ENCODE measurements around the gene PPP4C.

Gene PPP4C

DNA sequence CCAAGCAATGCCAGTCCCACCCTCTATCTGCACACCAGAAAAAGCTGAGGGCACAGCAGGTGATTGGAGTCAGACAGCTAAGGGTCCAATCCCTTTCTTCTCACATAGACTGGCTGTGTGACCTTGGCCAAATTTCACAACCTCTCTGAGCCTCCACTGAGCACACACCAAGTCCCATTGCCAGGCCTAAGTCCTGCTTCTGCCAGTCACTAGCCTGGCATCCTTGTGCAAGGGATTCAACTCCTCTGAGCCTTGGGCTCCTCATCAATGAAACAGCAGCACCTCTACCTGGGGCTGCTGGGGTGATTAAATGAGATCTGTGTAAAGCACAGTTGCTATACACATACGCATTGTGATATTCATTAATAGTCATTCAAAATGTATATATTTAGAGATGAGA is 29.2 kb upstream of the PPP4C start:
- DNase-seq (ENCODE audit: extremely low read depth, low read depth): no peak
- TF ChIP-seq, protein P1, sequence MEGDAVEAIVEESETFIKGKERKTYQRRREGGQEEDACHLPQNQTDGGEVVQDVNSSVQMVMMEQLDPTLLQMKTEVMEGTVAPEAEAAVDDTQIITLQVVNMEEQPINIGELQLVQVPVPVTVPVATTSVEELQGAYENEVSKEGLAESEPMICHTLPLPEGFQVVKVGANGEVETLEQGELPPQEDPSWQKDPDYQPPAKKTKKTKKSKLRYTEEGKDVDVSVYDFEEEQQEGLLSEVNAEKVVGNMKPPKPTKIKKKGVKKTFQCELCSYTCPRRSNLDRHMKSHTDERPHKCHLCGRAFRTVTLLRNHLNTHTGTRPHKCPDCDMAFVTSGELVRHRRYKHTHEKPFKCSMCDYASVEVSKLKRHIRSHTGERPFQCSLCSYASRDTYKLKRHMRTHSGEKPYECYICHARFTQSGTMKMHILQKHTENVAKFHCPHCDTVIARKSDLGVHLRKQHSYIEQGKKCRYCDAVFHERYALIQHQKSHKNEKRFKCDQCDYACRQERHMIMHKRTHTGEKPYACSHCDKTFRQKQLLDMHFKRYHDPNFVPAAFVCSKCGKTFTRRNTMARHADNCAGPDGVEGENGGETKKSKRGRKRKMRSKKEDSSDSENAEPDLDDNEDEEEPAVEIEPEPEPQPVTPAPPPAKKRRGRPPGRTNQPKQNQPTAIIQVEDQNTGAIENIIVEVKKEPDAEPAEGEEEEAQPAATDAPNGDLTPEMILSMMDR (IDR thresholded peaks at IDR 0.05; ENCODE audit: low read depth, low read length, missing control alignments): no peak
- no peak overlapping the region for H3K4me3 ChIP-seq (replicated peaks; ENCODE audit: low read depth, low read length)

DNA sequence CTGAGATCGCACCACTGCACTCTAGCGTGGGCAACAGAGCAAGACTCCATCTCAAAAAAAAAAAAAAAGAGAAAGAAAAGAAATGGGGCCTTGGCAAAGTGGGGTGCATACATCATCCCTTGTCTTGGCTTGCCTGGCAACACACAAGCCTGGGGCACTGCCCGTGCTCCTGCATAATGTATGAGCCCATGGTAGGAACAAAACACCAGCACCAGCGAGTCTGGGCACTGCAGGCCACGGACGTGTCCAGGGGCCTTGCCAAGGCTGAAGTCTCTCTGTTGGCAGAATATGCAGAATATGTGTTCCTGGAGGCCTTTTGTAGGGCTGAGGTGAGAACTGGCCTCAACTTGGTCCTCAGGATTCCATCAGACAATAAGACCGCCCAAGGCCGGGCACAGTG is 25.9 kb upstream of the PPP4C start:
- TF ChIP-seq, protein P1 (IDR thresholded peaks at IDR 0.05; ENCODE audit: low read depth, low read length, missing control alignments): no peak
- DNase-seq (ENCODE audit: extremely low read depth, low read depth): no peak
- H3K4me3 ChIP-seq (replicated peaks; ENCODE audit: low read depth, low read length): no peak overlapping the region

DNA sequence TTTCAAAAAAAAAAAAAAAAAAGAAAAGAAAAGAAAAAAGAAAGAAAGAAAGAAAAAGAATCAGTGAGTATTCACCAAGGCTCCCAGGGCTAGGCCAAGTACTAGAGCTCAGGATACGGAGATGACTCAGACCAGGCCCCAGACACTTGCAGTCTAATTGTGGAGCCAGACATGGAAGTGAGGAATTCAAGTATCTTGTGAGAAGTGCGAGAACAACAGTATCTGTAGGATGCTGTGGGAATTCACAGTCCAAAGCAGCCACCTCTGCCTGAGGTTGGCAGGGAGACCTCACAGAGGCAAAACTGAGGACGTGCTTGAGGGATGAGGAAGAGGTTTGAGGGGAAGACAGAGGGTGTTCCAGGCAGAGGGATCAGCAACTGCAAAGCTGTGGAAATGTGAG is 24.3 kb upstream of the PPP4C start:
- DNase-seq (ENCODE audit: extremely low read depth, low read depth): no peak
- TF ChIP-seq, protein P1 (IDR thresholded peaks at IDR 0.05; ENCODE audit: low read depth, low read length, missing control alignments): no peak

DNA sequence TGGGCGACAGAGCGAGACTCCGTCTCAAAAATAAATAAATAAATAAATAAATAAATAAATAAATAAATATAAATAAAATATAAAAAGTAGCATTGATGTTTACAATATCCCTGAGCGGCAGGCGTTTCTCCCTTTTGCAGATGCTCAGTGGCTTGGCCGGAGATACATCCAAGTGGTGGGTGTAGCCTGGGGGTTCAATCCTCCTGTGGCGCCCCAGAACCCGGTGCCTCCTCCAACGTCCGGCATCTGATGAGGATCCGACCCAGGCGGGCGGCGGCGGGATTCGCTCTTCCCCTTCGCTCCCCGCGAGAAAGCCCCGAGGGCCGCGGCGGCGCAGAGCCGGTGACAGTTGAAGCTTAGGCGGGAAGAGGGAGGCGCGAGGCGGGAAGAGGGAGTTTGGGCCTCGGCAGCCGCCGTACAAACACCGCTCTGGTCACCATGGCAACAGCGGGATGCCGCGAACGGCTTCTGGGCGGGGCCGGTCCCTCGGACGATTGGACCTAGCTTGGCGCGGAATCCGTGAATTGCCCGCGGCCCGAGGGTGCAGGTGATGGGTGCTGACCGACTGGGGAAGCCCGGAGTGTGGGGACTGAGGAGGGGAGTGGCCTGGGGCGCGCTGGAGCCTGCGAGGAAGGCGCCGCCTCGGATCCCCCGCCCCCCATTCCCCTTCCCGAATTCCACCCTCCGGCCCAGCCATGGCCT is 23.0 kb upstream of the PPP4C start:
- peak overlapping the region; percentile 92 for H3K4me3 ChIP-seq (replicated peaks; ENCODE audit: low read depth, low read length)
- peak; percentile 75 for DNase-seq (ENCODE audit: extremely low read depth, low read depth)
- TF ChIP-seq, protein P1 (IDR thresholded peaks at IDR 0.05; ENCODE audit: low read depth, low read length, missing control alignments): no peak

More for the DNA sequence above, 24.3 kb upstream of the PPP4C start:
- H3K4me3 ChIP-seq (replicated peaks; ENCODE audit: low read depth, low read length): no peak overlapping the region

DNA sequence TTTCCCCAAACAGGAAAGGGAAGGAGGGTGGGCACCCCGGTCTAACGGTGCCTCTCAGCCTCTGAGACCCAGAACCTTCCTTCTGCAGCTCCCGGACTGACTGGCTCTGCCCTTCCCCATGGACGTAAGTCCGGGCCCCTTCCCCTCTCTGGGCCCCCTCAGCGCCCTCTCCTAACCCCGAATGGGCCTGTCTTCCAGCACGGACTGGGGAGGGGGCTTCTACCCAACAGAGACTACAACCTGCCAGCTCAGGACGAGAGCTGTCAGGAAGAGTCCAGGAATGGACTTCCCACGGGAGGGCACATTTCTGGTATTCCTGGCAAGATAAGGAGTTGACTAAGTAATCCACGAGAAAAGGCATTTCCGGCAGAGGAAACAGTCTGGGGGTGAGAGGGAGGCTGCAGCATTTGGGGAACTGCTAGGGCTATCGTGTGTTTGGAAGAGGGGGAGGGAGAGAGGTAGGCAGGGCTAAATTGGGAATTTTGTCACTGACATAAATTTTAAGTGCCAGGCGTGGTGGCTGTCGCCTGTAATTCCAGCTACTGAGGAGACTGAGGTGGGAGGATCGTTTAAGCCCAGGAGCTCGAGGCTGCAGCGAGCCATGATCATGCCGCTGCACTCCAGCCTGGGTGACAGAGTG is 22.3 kb upstream of the PPP4C start:
- TF ChIP-seq, protein P1 (IDR thresholded peaks at IDR 0.05; ENCODE audit: low read depth, low read length, missing control alignments): no peak
- no peak for DNase-seq (ENCODE audit: extremely low read depth, low read depth)
- H3K4me3 ChIP-seq (replicated peaks; ENCODE audit: low read depth, low read length): peak overlapping the region; percentile 92

DNA sequence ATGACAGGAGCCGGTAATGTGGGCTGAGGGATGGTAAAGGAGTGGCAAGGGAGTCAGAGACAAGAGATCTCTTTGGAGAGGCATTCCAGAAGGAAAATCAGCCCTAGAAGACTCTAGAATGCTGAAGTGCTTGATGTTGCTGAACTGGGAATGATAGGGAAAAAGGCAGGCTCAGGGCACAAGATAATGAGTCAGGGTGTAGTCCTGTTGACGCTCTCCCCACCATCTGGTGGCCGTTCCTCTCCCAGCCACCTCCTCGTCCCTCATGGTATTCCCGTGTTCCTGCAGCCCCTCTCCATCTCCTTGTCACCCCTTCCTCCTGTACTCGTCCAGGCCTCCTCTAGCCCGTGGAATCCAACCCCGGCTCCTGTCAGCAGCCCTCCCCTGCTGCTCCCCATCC is 21.3 kb upstream of the PPP4C start:
- TF ChIP-seq, protein P1 (IDR thresholded peaks at IDR 0.05; ENCODE audit: low read depth, low read length, missing control alignments): no peak
- peak overlapping the region; percentile 92; the same call in 1 of the 2 replicates for H3K4me3 ChIP-seq (replicated peaks; ENCODE audit: low read depth, low read length)
- DNase-seq (ENCODE audit: extremely low read depth, low read depth): no peak
